Loucy (cell line): ENCODE measurements around the gene UBAP2.

ENCODE experiments used
- H2AFZ ChIP-seq: fragments of 200-600 bp; sonication (generic); 2 replicates; pipeline ENCODE4 v1.6.0; 2016; ENCODE audit warnings: antibody characterized with exemption, mild to moderate bottlenecking, low read length, moderate library complexity
- H3F3A ChIP-seq: fragments of 200-600 bp; 2 replicates; pipeline ENCODE4 v1.6.0; 2016; ENCODE audit warnings: antibody characterized with exemption, low read depth, mild to moderate bottlenecking
- H3K27me3 ChIP-seq: fragments of 200-600 bp; sonication (generic); 2 replicates; pipeline ENCODE4 v1.6.1; 2014; ENCODE audit warnings: low read length, mild to moderate bottlenecking; ENCODE audit not compliant: insufficient read depth, poor library complexity, severe bottlenecking
- H3K36me3 ChIP-seq: fragments of 200-600 bp; sonication (generic); 2 replicates; pipeline ENCODE4 v1.6.1; 2016; ENCODE audit warnings: low read length; ENCODE audit not compliant: insufficient read depth
- H3K4me1 ChIP-seq: fragments of 200-600 bp; sonication (generic); 2 replicates; pipeline ENCODE4 v1.5.1; 2014; ENCODE audit warnings: low read length, mild to moderate bottlenecking; ENCODE audit not compliant: insufficient read depth, poor library complexity, severe bottlenecking
- H3K4me2 ChIP-seq: fragments of 200-600 bp; sonication (generic); 2 replicates; pipeline ENCODE4 v1.6.0; 2014; ENCODE audit warnings: antibody characterized with exemption, low read length, low read depth, mild to moderate bottlenecking; ENCODE audit not compliant: poor library complexity, severe bottlenecking
- H3K4me3 ChIP-seq: fragments of 200-600 bp; sonication (generic); 2 replicates; pipeline ENCODE4 v1.5.1; 2014; ENCODE audit warnings: low read length, mild to moderate bottlenecking, mixed read lengths; ENCODE audit not compliant: poor library complexity, severe bottlenecking
- H3K79me2 ChIP-seq: fragments of 200-600 bp; sonication (generic); 2 replicates; pipeline ENCODE4 v1.6.1; 2014; ENCODE audit warnings: low read length; ENCODE audit not compliant: insufficient read depth
- H3K9ac ChIP-seq: fragments of 200-600 bp; sonication (generic); 2 replicates; pipeline ENCODE4 v1.6.0; 2014; ENCODE audit warnings: mild to moderate bottlenecking, low read depth, low read length, moderate library complexity; ENCODE audit not compliant: poor library complexity, severe bottlenecking
- H3K9me2 ChIP-seq: fragments of 200-600 bp; sonication (generic); replicated peaks from 2 replicates; pipeline ENCODE4 v1.6.1; 2016; ENCODE audit warnings: low read depth, low read length, mixed read lengths
- H3K9me3 ChIP-seq: fragments of 200-600 bp; sonication (generic); 2 replicates; pipeline ENCODE4 v1.6.1; 2014; ENCODE audit warnings: mild to moderate bottlenecking, antibody characterized with exemption, low read length, low read depth; ENCODE audit not compliant: insufficient read depth
- H4K20me1 ChIP-seq: fragments of 200-600 bp; sonication (generic); 2 replicates; pipeline ENCODE4 v1.6.0; 2014; ENCODE audit warnings: antibody characterized with exemption, low read length, mild to moderate bottlenecking; ENCODE audit not compliant: insufficient read depth, poor library complexity, severe bottlenecking
- EZH2phosphoT487 ChIP-seq: fragments of 200-600 bp; IDR thresholded peaks from 2 replicates; pipeline ENCODE4 v1.6.1; 2018; ENCODE audit warnings: antibody characterized with exemption, mild to moderate bottlenecking, moderate library complexity, borderline replicate concordance
- TF ChIP-seq, protein P1 (sequence below): fragments of 200-600 bp; sonication (generic); conservative IDR thresholded peaks from 2 replicates; pipeline ENCODE4 v1.5.1; 2014; ENCODE audit warnings: mild to moderate bottlenecking, antibody characterized with exemption, low read length

The UBAP2 gene

DNA sequence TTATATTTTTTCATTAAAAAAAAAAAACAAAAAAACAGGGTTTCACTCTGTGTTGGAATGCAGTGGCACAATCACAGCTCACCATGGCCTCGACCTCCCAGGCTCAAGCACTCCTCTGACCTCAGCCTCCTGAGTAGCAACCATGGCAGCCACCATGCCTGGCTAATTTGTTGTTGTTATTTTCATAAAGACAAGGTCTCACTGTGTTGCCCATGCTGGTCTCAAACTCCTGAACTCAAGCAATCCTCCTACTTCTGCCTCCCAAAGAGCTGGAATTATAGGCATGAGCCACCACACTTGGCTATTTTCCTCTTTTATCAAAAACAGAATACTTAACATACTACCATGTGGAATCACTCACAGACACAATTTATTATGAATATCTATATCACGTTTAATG, 46.7 kb downstream of the UBAP2 start:
- no peaks in the 10 kb centered on the region for H3K9me2 ChIP-seq
- peaks cover 51% of the 10 kb centered on the region; the same call in 1 of the 2 replicates for H3K36me3 ChIP-seq
- H3K4me3 ChIP-seq, result no peak overlapping the region
- H3K79me2 ChIP-seq, result peaks cover 10% of the 10 kb centered on the region; the same call in 1 of the 2 replicates
- H3K9ac ChIP-seq, result no peak overlapping the region
- no peaks in the 10 kb centered on the region for H4K20me1 ChIP-seq
- H2AFZ ChIP-seq, result no peak overlapping the region
- H3K4me1 ChIP-seq, result no peaks in the 10 kb centered on the region
- TF ChIP-seq EZH2phosphoT487, result no peak
- TF ChIP-seq, protein P1, sequence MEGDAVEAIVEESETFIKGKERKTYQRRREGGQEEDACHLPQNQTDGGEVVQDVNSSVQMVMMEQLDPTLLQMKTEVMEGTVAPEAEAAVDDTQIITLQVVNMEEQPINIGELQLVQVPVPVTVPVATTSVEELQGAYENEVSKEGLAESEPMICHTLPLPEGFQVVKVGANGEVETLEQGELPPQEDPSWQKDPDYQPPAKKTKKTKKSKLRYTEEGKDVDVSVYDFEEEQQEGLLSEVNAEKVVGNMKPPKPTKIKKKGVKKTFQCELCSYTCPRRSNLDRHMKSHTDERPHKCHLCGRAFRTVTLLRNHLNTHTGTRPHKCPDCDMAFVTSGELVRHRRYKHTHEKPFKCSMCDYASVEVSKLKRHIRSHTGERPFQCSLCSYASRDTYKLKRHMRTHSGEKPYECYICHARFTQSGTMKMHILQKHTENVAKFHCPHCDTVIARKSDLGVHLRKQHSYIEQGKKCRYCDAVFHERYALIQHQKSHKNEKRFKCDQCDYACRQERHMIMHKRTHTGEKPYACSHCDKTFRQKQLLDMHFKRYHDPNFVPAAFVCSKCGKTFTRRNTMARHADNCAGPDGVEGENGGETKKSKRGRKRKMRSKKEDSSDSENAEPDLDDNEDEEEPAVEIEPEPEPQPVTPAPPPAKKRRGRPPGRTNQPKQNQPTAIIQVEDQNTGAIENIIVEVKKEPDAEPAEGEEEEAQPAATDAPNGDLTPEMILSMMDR, result no peak
- H3K27me3 ChIP-seq, result no peaks in the 10 kb centered on the region
- H3K9me3 ChIP-seq, result no peaks in the 10 kb centered on the region
- H3F3A ChIP-seq, result no peaks in the 10 kb centered on the region
- no peak overlapping the region for H3K4me2 ChIP-seq

DNA sequence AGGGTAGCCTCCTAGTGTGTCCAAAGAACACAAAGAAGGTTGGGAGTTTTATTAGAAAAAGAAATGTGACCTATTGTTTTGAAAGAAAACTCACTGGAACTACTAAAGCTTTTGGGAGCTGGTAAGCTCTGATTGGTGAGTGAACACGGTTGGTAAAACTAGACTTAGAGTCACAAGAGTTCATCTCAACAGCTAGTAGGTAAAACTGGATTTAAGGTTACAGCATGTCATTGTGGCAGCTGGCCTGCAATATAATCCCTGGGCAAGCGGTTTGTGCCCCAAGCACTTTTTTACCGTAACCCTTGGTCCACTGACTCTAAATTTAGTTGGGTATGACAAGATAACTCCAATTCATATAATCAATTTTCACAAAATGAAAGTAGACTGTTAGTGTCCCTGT, 47.4 kb downstream of the UBAP2 start:
- H3K4me2 ChIP-seq, result no peak overlapping the region
- H3K9me3 ChIP-seq, result no peaks in the 10 kb centered on the region
- no peak overlapping the region for H3K4me3 ChIP-seq
- H3K4me1 ChIP-seq, result no peaks in the 10 kb centered on the region
- TF ChIP-seq, protein P1, result no peak
- no peak for TF ChIP-seq EZH2phosphoT487
- no peaks in the 10 kb centered on the region for H4K20me1 ChIP-seq
- no peaks in the 10 kb centered on the region for H3K9me2 ChIP-seq
- H3K9ac ChIP-seq, result no peak overlapping the region
- no peaks in the 10 kb centered on the region for H3F3A ChIP-seq
- peaks cover 53% of the 10 kb centered on the region; the same call in 1 of the 2 replicates for H3K36me3 ChIP-seq
- H3K27me3 ChIP-seq, result no peaks in the 10 kb centered on the region
- peaks cover 10% of the 10 kb centered on the region; the same call in 1 of the 2 replicates for H3K79me2 ChIP-seq
- H2AFZ ChIP-seq, result no peak overlapping the region

GRCh38 chr9:33995449-33995848, 53.2 kb downstream of the UBAP2 start:
- Histone ChIP-seq H2AFZ (no peak overlapping the region), H3K9me2 (no peaks in the 10 kb centered on the region), H4K20me1 (peaks cover 5% of the 10 kb centered on the region), H3K9ac (no peak overlapping the region), H3K4me1 (no peaks in the 10 kb centered on the region), H3K9me3 (no peaks in the 10 kb centered on the region), H3K36me3 (peaks cover 64% of the 10 kb centered on the region; the same call in 1 of the 2 replicates), H3K4me2 (no peak overlapping the region), H3K27me3 (no peaks in the 10 kb centered on the region), H3F3A (no peaks in the 10 kb centered on the region), H3K4me3 (no peak overlapping the region), H3K79me2 (no peaks in the 10 kb centered on the region)
- TF ChIP-seq EZH2phosphoT487, result no peak
- TF ChIP-seq, protein P1, result no peak
